ENCODE results near the gene DUSP3.

- TF ChIP-seq, protein P1, sequence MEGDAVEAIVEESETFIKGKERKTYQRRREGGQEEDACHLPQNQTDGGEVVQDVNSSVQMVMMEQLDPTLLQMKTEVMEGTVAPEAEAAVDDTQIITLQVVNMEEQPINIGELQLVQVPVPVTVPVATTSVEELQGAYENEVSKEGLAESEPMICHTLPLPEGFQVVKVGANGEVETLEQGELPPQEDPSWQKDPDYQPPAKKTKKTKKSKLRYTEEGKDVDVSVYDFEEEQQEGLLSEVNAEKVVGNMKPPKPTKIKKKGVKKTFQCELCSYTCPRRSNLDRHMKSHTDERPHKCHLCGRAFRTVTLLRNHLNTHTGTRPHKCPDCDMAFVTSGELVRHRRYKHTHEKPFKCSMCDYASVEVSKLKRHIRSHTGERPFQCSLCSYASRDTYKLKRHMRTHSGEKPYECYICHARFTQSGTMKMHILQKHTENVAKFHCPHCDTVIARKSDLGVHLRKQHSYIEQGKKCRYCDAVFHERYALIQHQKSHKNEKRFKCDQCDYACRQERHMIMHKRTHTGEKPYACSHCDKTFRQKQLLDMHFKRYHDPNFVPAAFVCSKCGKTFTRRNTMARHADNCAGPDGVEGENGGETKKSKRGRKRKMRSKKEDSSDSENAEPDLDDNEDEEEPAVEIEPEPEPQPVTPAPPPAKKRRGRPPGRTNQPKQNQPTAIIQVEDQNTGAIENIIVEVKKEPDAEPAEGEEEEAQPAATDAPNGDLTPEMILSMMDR (IDR thresholded peaks at IDR 0.05) = no peak
- TF ChIP-seq POLR2AphosphoS5 (IDR thresholded peaks at IDR 0.05) = no peak
Measured at GRCh38 chr17:43774304-43775250, 4.2 kb downstream of the DUSP3 start.
